GM20431 (cell line): ENCODE measurements around the gene MPZL3.

Experiments used
- in situ Hi-C: fragments of 300-500 bp; cut with MseI, MboI; formaldehyde crosslinking; loops from one replicate; pipeline ENCODE4 v1.15.0; 2020; ENCODE audit warnings: low sequenced_read_pairs; ENCODE audit not compliant: unreplicated experiment

The MPZL3 gene

GRCh38 chr11:118234833-118235232 lies 17.3 kb downstream of the MPZL3 start:
- in situ Hi-C loops = no loop called here

- in situ Hi-C loops = no loop called here
Observed at GRCh38 chr11:118233850-118234249, 18.3 kb downstream of the MPZL3 start.

GRCh38 chr11:118233377-118233776 lies 18.8 kb downstream of the MPZL3 start:
- in situ Hi-C loops = no loop called here

- in situ Hi-C loops = no loop called here
Observed at GRCh38 chr11:118232659-118233058, 19.5 kb downstream of the MPZL3 start.

- in situ Hi-C loops = no loop called here
Observed at GRCh38 chr11:118231461-118231860, 20.7 kb downstream of the MPZL3 start.

- in situ Hi-C loops = no loop called here
Observed at GRCh38 chr11:118230088-118230487, 22.1 kb downstream of the MPZL3 start.

- in situ Hi-C loops = no loop called here
Observed at GRCh38 chr11:118229274-118229847, 22.8 kb downstream of the MPZL3 start.

- in situ Hi-C loops = no loop called here
Observed at GRCh38 chr11:118227865-118228785, 24.0 kb downstream of the MPZL3 start.

GRCh38 chr11:118226781-118227180 lies 25.4 kb downstream of the MPZL3 start:
- in situ Hi-C loops = no loop called here

- in situ Hi-C loops = no loop called here
Observed at GRCh38 chr11:118226296-118226695, 25.9 kb downstream of the MPZL3 start.

GRCh38 chr11:118224511-118225188 lies 27.5 kb downstream of the MPZL3 start, which contains the start of gene JAML:
Gene JAML (minus strand): TSS chr11:118225011. CDS start chr11:118214866, 10,145 bp downstream.
- in situ Hi-C loops = no loop called here

GRCh38 chr11:118223992-118224391 lies 28.2 kb downstream of the MPZL3 start:
- in situ Hi-C loops = no loop called here

- in situ Hi-C loops = no loop called here
Observed at GRCh38 chr11:118223570-118223969, 28.6 kb downstream of the MPZL3 start.

GRCh38 chr11:118222437-118222836 lies 29.7 kb downstream of the MPZL3 start:
- in situ Hi-C loops = no loop called here

GRCh38 chr11:118221419-118221818 lies 30.7 kb downstream of the MPZL3 start:
- in situ Hi-C loops = no loop called here

GRCh38 chr11:118219732-118220131 lies 32.4 kb downstream of the MPZL3 start:
- in situ Hi-C loops = no loop called here

- in situ Hi-C loops = no loop called here
Observed at GRCh38 chr11:118219244-118219643, 32.9 kb downstream of the MPZL3 start.

- in situ Hi-C loops = no loop called here
Observed at GRCh38 chr11:118217575-118217974, 34.6 kb downstream of the MPZL3 start.

GRCh38 chr11:118216621-118217481 lies 35.3 kb downstream of the MPZL3 start:
- in situ Hi-C loops = no loop called here

GRCh38 chr11:118215765-118216164 lies 36.4 kb downstream of the MPZL3 start:
- in situ Hi-C loops = no loop called here
